H1 (cell line): ENCODE data around the gene UBXN1. TPM values are rescaled to one million over a fixed set of nuclear protein-coding genes. Genes with fewer than 3 reads are reported as not detected.

Experiments
- BACH1 ChIP-seq: IDR thresholded peaks from 2 replicates; pipeline ENCODE4 v1.6.1; 2012; ENCODE audit warnings: low read length, improper control_type of control experiment
- CBX5 ChIP-seq: fragments of 300-800, 300-1000 bp; sonication (generic); IDR thresholded peaks from 2 replicates; pipeline ENCODE4 v1.7.1; 2016; ENCODE audit warnings: antibody characterized with exemption, low read length, low read depth
- CHD1 ChIP-seq: IDR thresholded peaks from 2 replicates; pipeline ENCODE4 v1.6.1; 2012; ENCODE audit warnings: low read depth, low read length, improper control_type of control experiment
- CHD2 ChIP-seq: IDR thresholded peaks from 2 replicates; pipeline ENCODE4 v1.6.1; 2012; ENCODE audit warnings: low read length, improper control_type of control experiment
- CHD7 ChIP-seq: fragments of 300-600 bp; sonication (generic); IDR thresholded peaks from 2 replicates; pipeline ENCODE4 v1.7.1; 2012; ENCODE audit warnings: low read length, moderate library complexity, mild to moderate bottlenecking, inconsistent platforms; ENCODE audit not compliant: insufficient replicate concordance
- CREB1 ChIP-seq: IDR thresholded peaks from 2 replicates; pipeline ENCODE4 v1.6.1; 2012; ENCODE audit warnings: inconsistent platforms
- CTBP2 ChIP-seq: IDR thresholded peaks from 2 replicates; pipeline ENCODE4 v1.7.0; 2011; ENCODE audit warnings: borderline replicate concordance, mild to moderate bottlenecking, moderate library complexity, mixed read lengths, low read length; ENCODE audit not compliant: insufficient read depth, insufficient read length
- HDAC2 ChIP-seq, 2 experiments: fragments of 300-600 bp in 1 of 2; sonication (generic) in 1 of 2; IDR thresholded peaks; 2 replicates each; pipeline ENCODE4 v1.6.1; 2011 to 2012; ENCODE audit warnings: low read depth in 2 of 2, low read length in 2 of 2, mild to moderate bottlenecking in 2 of 2, moderate library complexity in 2 of 2, borderline replicate concordance in 1 of 2, inconsistent platforms in 1 of 2
- NRF1 ChIP-seq: IDR thresholded peaks from 2 replicates; pipeline ENCODE4 v1.6.1; 2011; ENCODE audit warnings: mild to moderate bottlenecking, low read depth, low read length, improper control_type of control experiment
- RFX5 ChIP-seq: IDR thresholded peaks from 2 replicates; pipeline ENCODE4 v1.6.1; 2011; ENCODE audit warnings: low read depth, low read length, improper control_type of control experiment, borderline replicate concordance
- SP1 ChIP-seq: IDR thresholded peaks from 2 replicates; pipeline ENCODE4 v1.6.1; 2011; ENCODE audit warnings: low read depth, low read length
- SP2 ChIP-seq: IDR thresholded peaks from 2 replicates; pipeline ENCODE4 v1.6.1; 2012; ENCODE audit warnings: mild to moderate bottlenecking, low read length, inconsistent platforms
- polyA plus RNA-seq, 7 experiments: library from polyadenylated mRNA; depleted of rRNA in 3 of 7; stranded (reverse) in 5 of 7; unstranded in 2 of 7; fragments of >200 nt in 5 of 7; fragments of 200-250 nt in 2 of 7; gene quantifications; 1 replicate in 5 of 7; 2 replicates in 1 of 7; 4 replicates in 1 of 7; pipeline versions ENCODE4 v1.2.1 to v1.2.3, GENCODE V29; 2011 to 2013; ENCODE audit warnings: missing spikeins in 2 of 7, mixed read lengths in 2 of 7
- total RNA-seq: library from RNA; stranded (reverse); fragmentation: NEBNext Ultra II Directional; extraction: Animal tissue kit (Norgen Biotek cat#: 25700); gene quantifications from 2 replicates; pipeline ENCODE4 v1.2.1, GENCODE V29; 2021

UBXN1 gene
- total and polyA plus RNA-seq, 2 of the 8 experiments (the other 6 are each of a cell fraction or from before 2014, with no cell fraction given) = 78.6 to 114 TPM

- no peak for TF ChIP-seq CHD7
- no peak for TF ChIP-seq CHD1
- peak; percentile 54; the same call in 1 of the 2 replicates for TF ChIP-seq CREB1
- TF ChIP-seq CTBP2 = no peak
- TF ChIP-seq CHD2 = peak; percentile 74
- 0 out of 2 replicates have a peak, but pooled peaks have one; percentile 10 for TF ChIP-seq NRF1
- peak; percentile 35 for TF ChIP-seq SP2
- TF ChIP-seq SP1 = peak; percentile 95
- TF ChIP-seq CBX5 = no peak
- TF ChIP-seq BACH1 = no peak
- peak; percentile 96 for TF ChIP-seq RFX5
- TF ChIP-seq HDAC2 (IDR thresholded peaks at IDR 0.05; ENCODE audit: borderline replicate concordance in 1 of 2, low read depth in 2 of 2, low read length in 2 of 2) = no peak
Measured at GRCh38 chr11:62727872-62728170, 48.9 kb upstream of the UBXN1 start (continued).
